ENCODE measurements around the gene ZFHX3. TPM values are rescaled to one million over a fixed set of nuclear protein-coding genes. Genes with fewer than 3 reads are reported as not detected.
A peak's percentile ranks its signal among the peaks of the same experiment; 100 is the strongest.

ZFHX3 gene
- total and polyA plus RNA-seq, 2 donors from 2014 or later, result 2.3 to 29.3 TPM

DNA sequence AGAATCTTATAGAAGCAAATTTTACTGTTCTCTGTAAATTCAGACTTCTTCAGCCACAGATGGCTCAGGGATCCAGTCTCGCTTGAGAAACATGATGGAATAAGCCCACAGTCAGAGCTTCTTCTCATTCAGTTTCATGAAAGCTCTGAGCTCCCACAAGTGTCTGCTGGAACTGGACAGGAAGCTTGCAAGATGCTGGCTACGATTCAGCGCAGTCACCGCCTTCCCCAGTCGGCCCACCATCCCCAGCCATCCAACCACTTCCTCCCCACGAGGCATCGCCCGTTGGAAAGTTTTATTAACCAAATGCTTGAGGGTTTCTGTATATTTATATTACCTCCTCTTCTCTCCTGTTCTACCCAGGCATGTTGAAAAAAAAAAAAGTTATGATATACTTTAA is 171.7 kb downstream of the ZFHX3 start:
- no peaks in the 10 kb centered on the region for H3K9me3 ChIP-seq (ENCODE audit: control insufficient read depth in 2 of 3, insufficient read depth in 1 of 3, low read length in 3 of 3)
- TF ChIP-seq, protein P1, sequence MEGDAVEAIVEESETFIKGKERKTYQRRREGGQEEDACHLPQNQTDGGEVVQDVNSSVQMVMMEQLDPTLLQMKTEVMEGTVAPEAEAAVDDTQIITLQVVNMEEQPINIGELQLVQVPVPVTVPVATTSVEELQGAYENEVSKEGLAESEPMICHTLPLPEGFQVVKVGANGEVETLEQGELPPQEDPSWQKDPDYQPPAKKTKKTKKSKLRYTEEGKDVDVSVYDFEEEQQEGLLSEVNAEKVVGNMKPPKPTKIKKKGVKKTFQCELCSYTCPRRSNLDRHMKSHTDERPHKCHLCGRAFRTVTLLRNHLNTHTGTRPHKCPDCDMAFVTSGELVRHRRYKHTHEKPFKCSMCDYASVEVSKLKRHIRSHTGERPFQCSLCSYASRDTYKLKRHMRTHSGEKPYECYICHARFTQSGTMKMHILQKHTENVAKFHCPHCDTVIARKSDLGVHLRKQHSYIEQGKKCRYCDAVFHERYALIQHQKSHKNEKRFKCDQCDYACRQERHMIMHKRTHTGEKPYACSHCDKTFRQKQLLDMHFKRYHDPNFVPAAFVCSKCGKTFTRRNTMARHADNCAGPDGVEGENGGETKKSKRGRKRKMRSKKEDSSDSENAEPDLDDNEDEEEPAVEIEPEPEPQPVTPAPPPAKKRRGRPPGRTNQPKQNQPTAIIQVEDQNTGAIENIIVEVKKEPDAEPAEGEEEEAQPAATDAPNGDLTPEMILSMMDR (IDR thresholded peaks at IDR 0.05; ENCODE audit: borderline replicate concordance, extremely low read depth, insufficient read depth), result no peak
- no peaks in the 10 kb centered on the region for H3K27me3 ChIP-seq (ENCODE audit: control insufficient read depth, insufficient read depth, low read length)
- DNase-seq (no peak), FAIRE-seq (no peak)
- H3K4me1 ChIP-seq (ENCODE audit: control insufficient read depth in 2 of 3, insufficient read depth in 2 of 3, low read depth in 1 of 3, low read length in 3 of 3), result peaks cover 5 to 16% (median 10%) of the 10 kb centered on the region in 3 donors
- no peak overlapping the region for H3K9ac ChIP-seq (ENCODE audit: low read length in 3 of 3)
- H3K36me3 ChIP-seq (ENCODE audit: control insufficient read depth in 2 of 3, insufficient read depth in 3 of 3, low read length in 3 of 3), result no peaks in the 10 kb centered on the region
- H3K4me3 ChIP-seq (ENCODE audit: low read length in 3 of 3), result no peak overlapping the region
- intact Hi-C loops (cut with DNase I), result no loop called here
- H3K27ac ChIP-seq (ENCODE audit: low read depth in 2 of 2, low read length in 2 of 2), result no peak overlapping the region

DNA sequence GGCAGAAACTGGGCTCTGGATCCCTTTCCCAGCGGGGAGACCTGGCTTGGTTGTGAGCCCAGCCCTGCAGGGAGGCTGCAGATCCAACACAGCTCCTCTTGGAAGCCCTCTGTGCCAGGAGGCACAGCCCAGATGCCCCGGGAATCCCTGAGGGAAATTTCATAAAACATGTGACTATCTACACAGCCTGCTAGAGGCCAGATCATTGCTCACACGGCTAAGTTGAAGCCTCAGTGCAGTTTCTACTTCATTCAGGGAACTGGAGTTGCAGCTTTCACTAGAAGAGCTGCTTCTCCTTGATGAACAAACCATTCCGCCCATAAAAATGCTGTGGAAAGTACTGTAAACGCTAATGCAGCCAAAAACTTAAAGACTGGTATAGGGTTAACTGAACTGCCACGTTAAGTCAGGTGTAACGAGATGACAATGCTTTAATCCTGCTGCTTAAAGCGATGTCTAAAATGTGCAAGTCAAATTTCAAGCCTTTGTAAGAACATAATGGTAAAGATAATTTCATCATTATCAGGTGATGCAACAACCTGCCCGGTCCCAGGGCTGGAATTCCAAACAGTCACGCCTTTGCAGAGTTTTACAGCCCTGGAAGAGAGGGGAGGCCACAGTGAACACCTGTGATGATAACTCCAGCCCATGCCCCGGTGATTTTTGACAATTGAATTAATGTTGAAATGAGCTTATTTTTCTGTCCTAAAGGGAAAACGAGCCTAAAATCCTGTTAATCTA is 172.5 kb downstream of the ZFHX3 start:
- Histone ChIP-seq H3K9ac (ENCODE audit: low read length in 3 of 3) (no peak overlapping the region), H3K27ac (ENCODE audit: low read depth in 2 of 2, low read length in 2 of 2) (no peak overlapping the region)

DNA sequence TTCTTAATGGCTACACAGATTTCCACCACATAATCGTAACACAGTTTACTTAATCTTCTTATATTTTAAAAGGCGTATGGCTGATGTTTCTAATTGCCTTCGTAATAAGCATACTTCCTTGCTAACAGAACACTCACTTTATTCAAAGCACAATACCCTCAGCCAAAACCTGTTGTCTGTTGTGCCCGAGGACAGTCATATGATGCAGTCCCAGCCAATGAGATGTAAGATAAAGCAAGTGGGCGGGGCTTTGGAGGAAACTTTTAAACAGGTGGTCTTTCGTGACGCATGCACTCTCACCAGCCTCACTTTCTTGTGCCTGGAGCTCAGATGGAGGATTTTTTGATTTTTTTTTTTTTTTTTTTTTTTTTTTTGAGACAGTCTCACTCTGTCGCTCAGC is 174.1 kb downstream of the ZFHX3 start:
- Histone ChIP-seq H3K27me3 (ENCODE audit: control insufficient read depth, insufficient read depth, low read length) (no peaks in the 10 kb centered on the region), H3K36me3 (ENCODE audit: control insufficient read depth in 2 of 3, insufficient read depth in 3 of 3, low read length in 3 of 3) (no peaks in the 10 kb centered on the region), H3K9ac (ENCODE audit: low read length in 3 of 3) (no peak overlapping the region), H3K4me1 (ENCODE audit: control insufficient read depth in 2 of 3, insufficient read depth in 2 of 3, low read depth in 1 of 3, low read length in 3 of 3) (peaks cover 5 to 16% (median 10%) of the 10 kb centered on the region in 3 donors), H3K4me3 (ENCODE audit: low read length in 3 of 3) (no peak overlapping the region), H3K27ac (ENCODE audit: low read depth in 2 of 2, low read length in 2 of 2) (no peak overlapping the region), H3K9me3 (ENCODE audit: control insufficient read depth in 2 of 3, insufficient read depth in 1 of 3, low read length in 3 of 3) (no peaks in the 10 kb centered on the region)
- TF ChIP-seq, protein P1 (IDR thresholded peaks at IDR 0.05; ENCODE audit: borderline replicate concordance, extremely low read depth, insufficient read depth), result no peak
- intact Hi-C loops (cut with DNase I), result no loop called here
- DNase-seq (no peak), FAIRE-seq (no peak)

More for the DNA sequence above, 172.5 kb downstream of the ZFHX3 start:
- Histone ChIP-seq H3K27me3 (ENCODE audit: control insufficient read depth, insufficient read depth, low read length) (no peaks in the 10 kb centered on the region), H3K9me3 (ENCODE audit: control insufficient read depth in 2 of 3, insufficient read depth in 1 of 3, low read length in 3 of 3) (no peaks in the 10 kb centered on the region), H3K36me3 (ENCODE audit: control insufficient read depth in 2 of 3, insufficient read depth in 3 of 3, low read length in 3 of 3) (no peaks in the 10 kb centered on the region), H3K4me3 (ENCODE audit: low read length in 3 of 3) (no peak overlapping the region), H3K4me1 (ENCODE audit: control insufficient read depth in 2 of 3, insufficient read depth in 2 of 3, low read depth in 1 of 3, low read length in 3 of 3) (peaks cover 5 to 16% (median 10%) of the 10 kb centered on the region in 3 donors)
- FAIRE-seq (no peak), DNase-seq (peak in 1 of 5 donors; percentile 15)
- TF ChIP-seq, protein P1 (IDR thresholded peaks at IDR 0.05; ENCODE audit: borderline replicate concordance, extremely low read depth, insufficient read depth), result no peak
- intact Hi-C loops (cut with DNase I), result no loop called here

Measured in kidney (tissue), 14 donors.